Measurements from ENCODE around the gene CEP290. TPM values are rescaled to one million over a fixed set of nuclear protein-coding genes. Genes with fewer than 3 reads are reported as not detected.

Gene CEP290
- polyA plus RNA-seq, 1 donor from 2014 or later, result 43.9 TPM

DNA sequence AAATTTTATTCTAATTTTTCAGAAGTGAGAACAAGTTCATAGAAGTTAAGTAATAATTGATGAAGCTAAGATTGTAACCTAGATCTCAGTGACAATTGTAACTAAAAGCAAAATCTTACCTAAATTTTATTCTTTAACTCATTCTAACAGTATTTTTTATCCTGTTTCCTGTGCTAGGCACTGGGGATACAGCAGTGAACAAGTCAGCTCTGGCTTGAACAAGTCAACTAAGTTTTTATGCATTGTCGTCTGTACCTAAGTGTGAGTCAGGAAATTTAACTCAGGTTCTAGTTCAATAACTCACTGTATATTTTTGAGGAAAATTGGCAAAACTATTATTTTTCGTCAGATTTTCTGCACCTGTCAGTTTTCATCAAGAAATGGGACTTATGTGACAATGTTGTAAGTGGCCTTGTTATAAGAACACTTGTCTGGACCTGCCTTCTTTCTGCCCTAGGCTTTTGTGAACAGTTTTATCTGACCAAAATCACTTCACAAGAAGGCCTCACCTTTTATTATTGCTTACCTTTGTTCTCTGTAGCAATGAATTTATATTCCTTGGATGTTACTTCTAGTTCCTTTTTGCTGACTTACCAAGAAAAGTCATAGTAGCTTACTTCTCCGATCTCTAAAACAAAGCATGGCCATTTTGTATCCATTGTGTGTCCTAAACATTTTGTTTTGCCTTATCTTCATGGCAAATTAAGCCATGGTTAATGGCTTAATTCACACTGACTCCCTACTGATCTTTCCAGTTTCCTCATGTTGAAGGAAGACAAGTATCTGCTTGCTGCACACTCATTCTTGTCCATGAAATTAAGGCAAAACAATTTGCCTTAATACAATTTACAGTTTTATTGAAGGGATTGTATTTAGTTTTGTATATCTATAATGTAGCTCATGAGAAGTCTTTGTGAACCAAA lies 2.9 kb upstream of the CEP290 start:
- Histone ChIP-seq H3K9ac (ENCODE audit: low read length) (no peak overlapping the region), H3K36me3 (ENCODE audit: insufficient read depth, low read length) (no peaks in the 10 kb centered on the region), H3K9me2 (ENCODE audit: insufficient read depth, low read length) (no peaks in the 10 kb centered on the region), H3K9me3 (ENCODE audit: low read length) (no peaks in the 10 kb centered on the region), H3K4me2 (ENCODE audit: low read length) (no peak overlapping the region), H2AFZ (ENCODE audit: low read depth, low read length) (no peak overlapping the region), H4K20me1 (ENCODE audit: insufficient read depth) (no peaks in the 10 kb centered on the region), H3K79me2 (replicated peaks; ENCODE audit: insufficient read depth, low read length) (peaks cover 24% of the 10 kb centered on the region), H3K27ac (ENCODE audit: low read length) (no peak overlapping the region), H3K4me3 (ENCODE audit: low read length) (peak overlapping the region; percentile 21), H3K27me3 (ENCODE audit: insufficient read depth, low read depth, low read length) (no peaks in the 10 kb centered on the region), H3F3A (ENCODE audit: insufficient read depth, low read length, poor library complexity, severe bottlenecking) (peaks cover 4% of the 10 kb centered on the region)
- no peak for TF ChIP-seq SMC3 (conservative IDR thresholded peaks at IDR 0.05; ENCODE audit: poor library complexity)
- TF ChIP-seq POLR2AphosphoS5 (IDR thresholded peaks at IDR 0.05), result no peak
- TF ChIP-seq EZH2 (IDR thresholded peaks at IDR 0.05; ENCODE audit: borderline replicate concordance, insufficient read depth, low read length, poor library complexity, severe bottlenecking), result no peak
- no peak for TF ChIP-seq EP300 (conservative IDR thresholded peaks at IDR 0.05; ENCODE audit: poor library complexity, severe bottlenecking)
- TF ChIP-seq, protein P1, sequence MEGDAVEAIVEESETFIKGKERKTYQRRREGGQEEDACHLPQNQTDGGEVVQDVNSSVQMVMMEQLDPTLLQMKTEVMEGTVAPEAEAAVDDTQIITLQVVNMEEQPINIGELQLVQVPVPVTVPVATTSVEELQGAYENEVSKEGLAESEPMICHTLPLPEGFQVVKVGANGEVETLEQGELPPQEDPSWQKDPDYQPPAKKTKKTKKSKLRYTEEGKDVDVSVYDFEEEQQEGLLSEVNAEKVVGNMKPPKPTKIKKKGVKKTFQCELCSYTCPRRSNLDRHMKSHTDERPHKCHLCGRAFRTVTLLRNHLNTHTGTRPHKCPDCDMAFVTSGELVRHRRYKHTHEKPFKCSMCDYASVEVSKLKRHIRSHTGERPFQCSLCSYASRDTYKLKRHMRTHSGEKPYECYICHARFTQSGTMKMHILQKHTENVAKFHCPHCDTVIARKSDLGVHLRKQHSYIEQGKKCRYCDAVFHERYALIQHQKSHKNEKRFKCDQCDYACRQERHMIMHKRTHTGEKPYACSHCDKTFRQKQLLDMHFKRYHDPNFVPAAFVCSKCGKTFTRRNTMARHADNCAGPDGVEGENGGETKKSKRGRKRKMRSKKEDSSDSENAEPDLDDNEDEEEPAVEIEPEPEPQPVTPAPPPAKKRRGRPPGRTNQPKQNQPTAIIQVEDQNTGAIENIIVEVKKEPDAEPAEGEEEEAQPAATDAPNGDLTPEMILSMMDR (IDR thresholded peaks at IDR 0.05; ENCODE audit: poor library complexity, severe bottlenecking), result no peak
- no peak for TF ChIP-seq REST (IDR thresholded peaks at IDR 0.05; ENCODE audit: borderline replicate concordance)
- TF ChIP-seq MXI1 (conservative IDR thresholded peaks at IDR 0.05; ENCODE audit: poor library complexity, severe bottlenecking), result no peak
- TF ChIP-seq RAD21 (conservative IDR thresholded peaks at IDR 0.05), result no peak
- no peak for TF ChIP-seq TAF1 (IDR thresholded peaks at IDR 0.05; ENCODE audit: low read depth)

- H3K9me2 ChIP-seq (ENCODE audit: insufficient read depth, low read length), result no peaks in the 10 kb centered on the region
- peak overlapping the region; percentile 87 for H3K4me3 ChIP-seq (ENCODE audit: low read length)
- peaks cover 24% of the 10 kb centered on the region for H3K79me2 ChIP-seq (replicated peaks; ENCODE audit: insufficient read depth, low read length)
These were observed 2.1 kb upstream of the CEP290 start for GRCh38 chr12:88144037-88144436.

More at GRCh38 chr12:88144037-88144436, 2.1 kb upstream of the CEP290 start:
- no peak overlapping the region for H3K27ac ChIP-seq (ENCODE audit: low read length)
- H3K36me3 ChIP-seq (ENCODE audit: insufficient read depth, low read length), result no peaks in the 10 kb centered on the region
- peaks cover 4% of the 10 kb centered on the region for H3F3A ChIP-seq (ENCODE audit: insufficient read depth, low read length, poor library complexity, severe bottlenecking)
- no peak overlapping the region for H3K9ac ChIP-seq (ENCODE audit: low read length)
- no peak overlapping the region for H3K4me2 ChIP-seq (ENCODE audit: low read length)
- no peak overlapping the region for H2AFZ ChIP-seq (ENCODE audit: low read depth, low read length)
- TF ChIP-seq RAD21 (conservative IDR thresholded peaks at IDR 0.05), result no peak
- TF ChIP-seq SMC3 (conservative IDR thresholded peaks at IDR 0.05; ENCODE audit: poor library complexity), result no peak
- TF ChIP-seq EZH2 (IDR thresholded peaks at IDR 0.05; ENCODE audit: borderline replicate concordance, insufficient read depth, low read length, poor library complexity, severe bottlenecking), result no peak
- no peak for TF ChIP-seq MXI1 (conservative IDR thresholded peaks at IDR 0.05; ENCODE audit: poor library complexity, severe bottlenecking)
- TF ChIP-seq REST (IDR thresholded peaks at IDR 0.05; ENCODE audit: borderline replicate concordance), result no peak
- no peak for TF ChIP-seq EP300 (conservative IDR thresholded peaks at IDR 0.05; ENCODE audit: poor library complexity, severe bottlenecking)
- TF ChIP-seq, protein P1 (IDR thresholded peaks at IDR 0.05; ENCODE audit: poor library complexity, severe bottlenecking), result no peak
- no peak for TF ChIP-seq POLR2AphosphoS5 (IDR thresholded peaks at IDR 0.05)
- no peak for TF ChIP-seq TAF1 (IDR thresholded peaks at IDR 0.05; ENCODE audit: low read depth)
- no peaks in the 10 kb centered on the region for H3K27me3 ChIP-seq (ENCODE audit: insufficient read depth, low read depth, low read length)
- no peaks in the 10 kb centered on the region for H3K9me3 ChIP-seq (ENCODE audit: low read length)
- H4K20me1 ChIP-seq (ENCODE audit: insufficient read depth), result no peaks in the 10 kb centered on the region

Measured in neural cell (in vitro differentiated cells).